NCI-H748 (cell line): ENCODE data around the gene HPSE2.

Source experiments
- DNase-seq: peaks from one replicate; lab custom pipeline; 2025; ENCODE audit not compliant: unreplicated experiment; lab: John Stamatoyannopoulos, UW

The HPSE2 gene

DNA sequence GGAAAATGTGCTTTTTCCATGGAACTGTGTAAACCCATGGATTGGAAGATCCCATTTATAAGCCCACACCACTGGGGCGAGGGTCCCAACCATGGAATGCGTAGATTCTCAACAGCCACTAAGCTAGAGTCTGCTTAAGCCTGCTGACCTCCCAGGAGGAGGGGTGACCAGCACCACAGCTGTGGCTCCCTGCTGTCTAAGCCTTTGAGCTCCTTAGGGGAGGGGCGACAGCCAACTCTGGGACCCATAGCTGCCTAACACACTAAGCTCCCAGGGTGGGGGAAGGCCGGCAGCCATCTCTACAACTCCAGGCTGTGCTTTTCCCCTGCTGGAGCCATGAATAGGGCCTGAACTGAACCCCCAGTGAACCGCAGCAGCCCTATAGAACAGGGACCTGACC, 539.1 kb downstream of the HPSE2 start:
- DNase-seq, result no peak

- no peak for DNase-seq
These were observed 540.8 kb downstream of the HPSE2 start for GRCh38 chr10:98694883-98695282.

DNA sequence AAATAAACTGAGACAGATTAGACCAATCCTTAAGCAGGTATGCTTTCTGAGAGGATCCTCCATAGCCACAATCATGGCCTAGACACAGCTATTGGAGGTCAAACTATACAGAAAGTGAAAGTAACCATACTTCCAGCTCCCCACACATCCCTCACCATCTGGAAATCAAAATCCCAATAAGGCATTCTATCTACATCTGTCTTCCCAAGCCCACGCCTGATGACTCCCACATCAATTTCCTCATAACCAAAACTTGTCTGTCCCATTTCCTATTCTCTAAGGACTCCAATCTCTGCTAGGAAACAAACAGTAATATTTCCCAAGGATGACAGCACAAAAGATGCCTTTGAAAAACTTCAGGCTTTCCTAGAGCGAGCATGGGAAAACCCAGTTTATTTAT, 541.6 kb downstream of the HPSE2 start:
- DNase-seq, result no peak

DNA sequence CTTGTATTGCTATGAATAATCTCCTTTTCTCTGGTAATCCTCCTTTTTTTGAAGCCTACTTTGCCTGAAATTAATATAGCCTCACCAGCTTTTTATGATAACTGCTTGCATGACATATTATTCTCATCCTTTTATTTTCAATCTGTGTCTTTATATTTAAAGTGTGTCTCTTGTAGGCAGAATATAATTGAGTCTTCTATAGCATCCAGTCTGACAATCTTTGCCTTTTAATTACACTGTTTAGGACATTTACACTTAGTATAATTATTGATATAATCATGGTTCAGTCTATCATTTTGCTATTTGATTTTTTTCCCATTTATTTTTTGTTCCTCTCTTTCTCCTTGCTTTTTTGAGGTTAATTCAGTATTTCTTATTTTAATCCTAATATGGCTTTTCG, 548.0 kb downstream of the HPSE2 start:
- no peak for DNase-seq

DNA sequence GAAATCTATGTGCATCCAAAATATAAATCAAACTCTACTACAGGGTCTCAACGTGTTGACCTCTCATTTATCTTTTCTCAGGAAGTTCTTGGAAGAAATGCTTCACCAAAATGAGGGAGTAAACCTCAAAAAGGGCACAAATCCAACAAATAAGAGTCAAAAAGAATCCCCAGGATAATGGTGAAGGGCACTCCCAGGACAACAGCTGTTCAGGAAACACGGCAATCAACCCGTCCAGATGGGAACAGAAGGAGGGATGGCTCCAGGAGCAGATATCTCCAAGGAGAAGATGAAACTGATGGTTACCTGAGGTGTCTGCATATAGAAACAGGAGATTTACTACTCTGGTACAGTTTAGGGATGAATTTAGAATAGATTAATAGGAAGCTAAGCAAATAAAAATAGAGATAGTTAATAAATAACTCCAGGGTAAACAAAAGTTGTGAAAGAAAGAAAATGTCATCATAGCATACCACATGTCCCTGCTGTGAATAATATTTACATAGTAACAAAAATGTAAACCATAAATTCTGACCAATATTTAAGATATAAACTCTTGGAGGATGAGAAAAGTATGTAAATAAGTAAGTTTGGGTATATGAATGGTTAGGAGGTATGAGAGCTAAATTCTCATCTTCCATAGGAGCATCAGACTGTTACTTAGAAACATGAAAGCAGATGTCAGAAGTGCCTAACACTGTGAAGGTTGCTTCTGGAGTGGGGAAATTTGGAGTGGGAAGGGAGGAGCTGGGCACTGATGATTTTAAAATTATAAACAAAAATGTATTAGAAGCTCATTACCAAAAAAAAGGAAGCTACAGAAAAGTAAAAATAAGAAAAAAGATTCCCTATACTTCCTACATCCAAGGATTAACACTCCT, 551.4 kb downstream of the HPSE2 start:
- DNase-seq, result no peak

DNA sequence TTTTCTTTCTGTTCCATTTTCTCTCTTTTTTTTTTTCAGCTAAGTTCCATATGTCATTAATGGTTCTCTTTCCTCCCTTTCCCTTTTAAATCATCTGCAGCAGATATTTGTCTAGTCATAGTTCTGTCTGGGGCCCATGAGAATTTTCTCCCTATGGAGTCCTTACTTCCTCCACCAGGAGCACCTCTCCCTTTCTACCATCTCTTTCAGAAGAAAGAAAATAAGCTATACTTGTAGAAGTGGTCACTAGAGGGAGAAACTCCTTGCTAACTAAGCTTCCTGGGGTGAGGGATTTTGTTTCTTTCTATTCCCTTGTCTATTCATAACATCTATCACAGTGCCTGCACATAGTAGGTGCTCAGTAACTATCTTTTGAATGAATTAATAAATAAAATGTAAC, 558.8 kb downstream of the HPSE2 start:
- no peak for DNase-seq

GRCh38 chr10:98675902-98676301, 559.8 kb downstream of the HPSE2 start:
- DNase-seq, result no peak

GRCh38 chr10:98673171-98673782, 562.4 kb downstream of the HPSE2 start:
- DNase-seq, result peak; percentile 94

GRCh38 chr10:98667081-98667480, 568.6 kb downstream of the HPSE2 start:
- DNase-seq, result no peak

DNA sequence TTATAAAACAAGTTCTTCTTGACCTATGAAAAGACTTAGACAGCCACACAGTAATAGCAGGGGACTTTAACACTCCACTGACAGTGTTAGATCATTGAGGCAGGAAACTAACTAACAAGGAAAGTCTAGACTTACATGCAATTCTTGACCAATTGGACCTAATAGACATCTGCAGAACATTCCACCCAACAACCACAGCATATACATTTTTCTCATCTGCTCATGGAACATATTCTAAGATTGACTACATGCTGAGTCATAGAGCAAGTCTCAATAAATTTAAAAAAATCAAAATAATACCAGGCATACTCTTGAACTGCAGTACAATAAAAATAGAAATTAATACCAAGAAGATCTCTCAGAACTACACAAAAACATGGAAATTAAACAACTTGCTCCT, 569.4 kb downstream of the HPSE2 start:
- no peak for DNase-seq

- DNase-seq, result peak; percentile 3
These were observed 571.2 kb downstream of the HPSE2 start for GRCh38 chr10:98664329-98665042.

DNA sequence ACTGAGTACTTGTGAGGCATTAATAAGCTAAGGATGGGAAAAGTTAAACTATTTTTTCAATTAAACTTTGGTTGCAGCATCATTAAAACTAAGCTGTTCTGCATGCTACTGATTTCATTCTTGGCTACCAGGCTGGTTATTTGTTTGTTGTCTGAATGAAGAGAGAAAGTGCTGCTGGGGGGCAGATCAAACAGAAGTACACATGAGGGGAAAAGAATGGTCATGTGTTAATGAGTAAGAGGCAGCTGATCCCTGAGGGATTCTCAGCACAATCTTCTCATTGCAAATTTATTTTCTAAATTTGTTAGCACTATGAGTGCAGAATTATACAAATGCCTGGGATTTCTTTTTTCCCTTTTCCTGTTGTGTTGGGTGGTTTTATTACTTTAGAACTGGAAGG, 575.7 kb downstream of the HPSE2 start:
- no peak for DNase-seq

- DNase-seq, result no peak
These were observed 580.2 kb downstream of the HPSE2 start for GRCh38 chr10:98655492-98655891.

GRCh38 chr10:98649170-98649569, 586.5 kb downstream of the HPSE2 start:
- DNase-seq, result no peak

GRCh38 chr10:98646998-98647917, 588.4 kb downstream of the HPSE2 start:
- no peak for DNase-seq

GRCh38 chr10:98644466-98644865, 591.2 kb downstream of the HPSE2 start:
- no peak for DNase-seq

DNA sequence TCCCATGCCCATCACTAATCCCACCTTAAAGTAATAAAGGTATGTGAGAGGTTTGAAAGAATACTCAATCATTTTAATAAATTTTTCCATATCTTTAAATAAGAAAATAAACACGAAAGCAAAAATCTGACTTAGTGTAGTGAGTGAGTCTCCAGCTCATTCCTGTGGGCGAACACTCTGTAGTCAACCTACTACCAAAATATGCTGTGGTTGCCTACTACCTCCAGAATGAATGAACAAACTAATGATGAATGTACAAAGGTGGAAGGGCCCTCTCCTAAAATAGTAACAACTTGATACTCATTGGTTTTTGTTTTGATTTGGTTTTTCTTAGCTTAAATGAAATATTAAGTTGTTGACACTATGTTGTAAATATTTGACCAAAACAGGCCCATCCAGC, 593.4 kb downstream of the HPSE2 start:
- DNase-seq, result no peak

DNA sequence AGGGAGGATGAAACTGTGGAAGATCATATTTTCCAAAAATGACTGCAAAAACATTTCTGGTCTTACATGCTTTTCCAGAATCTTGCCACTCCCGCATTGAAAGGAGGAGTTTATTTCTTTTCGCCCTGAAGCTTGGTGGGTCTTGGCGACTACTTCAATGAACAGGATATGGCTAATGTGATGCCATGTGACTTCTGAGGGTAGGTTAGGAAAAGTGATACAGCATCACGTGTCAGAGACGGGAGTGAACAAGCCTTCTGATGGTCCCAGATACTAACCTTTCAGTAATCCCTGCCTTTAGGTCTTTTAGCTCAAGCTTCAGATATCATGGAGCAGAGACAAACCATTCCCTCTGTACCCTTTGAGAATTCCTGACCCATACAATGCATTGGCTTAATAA, 596.7 kb downstream of the HPSE2 start:
- DNase-seq, result no peak

DNA sequence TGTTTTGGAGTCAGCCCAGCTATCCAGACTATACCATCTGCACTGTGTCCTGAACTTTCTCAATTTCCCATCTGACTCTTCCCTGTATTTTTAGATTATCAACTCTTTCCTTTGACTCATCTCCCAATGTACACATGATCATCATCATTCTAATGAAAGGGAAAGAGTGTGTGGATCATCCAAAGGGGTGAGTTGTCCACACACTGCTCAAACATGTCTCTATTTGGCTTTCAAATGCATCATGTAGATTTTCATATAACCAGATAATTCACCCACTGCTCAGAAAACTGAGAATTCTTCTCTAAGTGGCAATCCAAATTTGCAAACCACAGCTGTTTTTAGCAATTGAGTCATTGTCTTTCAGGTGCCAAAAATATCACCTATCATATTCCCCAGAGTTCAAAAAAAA, 598.7 kb downstream of the HPSE2 start:
- no peak for DNase-seq

GRCh38 chr10:98632456-98633150, 603.0 kb downstream of the HPSE2 start:
- DNase-seq, result no peak
